Breast epithelium (tissue), 3 donors: Measurements from ENCODE around the gene C1QTNF1.

Source experiments
- POLR2A ChIP-seq: fragments of 450-650 bp; IDR thresholded peaks from one replicate; pipeline ENCODE4 v1.6.1; 2016; ENCODE audit warnings: antibody characterized with exemption, mild to moderate bottlenecking, moderate library complexity
- POLR2AphosphoS5 ChIP-seq, 3 donors: sonication (generic); formaldehyde crosslinking; IDR thresholded peaks; one replicate each; pipeline ENCODE4 v1.6.1; 2017; ENCODE audit warnings: antibody characterized with exemption in 3 of 3
- TF ChIP-seq, protein P1 (sequence below), 3 donors: fragments of 450-650 bp; IDR thresholded peaks; one replicate each; pipeline ENCODE4 v1.5.1; 2016 to 2017; ENCODE audit warnings: antibody characterized with exemption in 3 of 3, mild to moderate bottlenecking in 3 of 3, moderate library complexity in 3 of 3

DNA sequence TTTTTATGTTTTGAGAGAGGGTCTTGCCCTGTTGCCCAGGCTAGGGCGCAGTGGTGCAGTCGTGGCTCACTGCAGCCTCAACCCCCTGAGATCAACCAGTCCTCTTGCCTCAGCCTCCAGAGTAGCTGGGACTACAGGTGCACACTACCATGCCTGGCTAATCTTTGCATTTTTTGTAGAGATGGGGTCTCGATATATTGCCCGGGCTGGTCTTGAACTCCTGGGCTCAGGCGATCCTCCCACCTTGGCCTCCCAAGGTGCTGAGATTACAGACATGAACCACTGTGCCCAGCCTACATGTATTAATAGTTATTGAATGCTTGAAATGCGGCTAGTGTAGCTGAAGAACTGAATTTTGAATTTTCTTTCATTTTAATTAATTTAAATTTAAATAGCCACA is 12.2 kb downstream of the C1QTNF1 start:
- TF ChIP-seq, protein P1, sequence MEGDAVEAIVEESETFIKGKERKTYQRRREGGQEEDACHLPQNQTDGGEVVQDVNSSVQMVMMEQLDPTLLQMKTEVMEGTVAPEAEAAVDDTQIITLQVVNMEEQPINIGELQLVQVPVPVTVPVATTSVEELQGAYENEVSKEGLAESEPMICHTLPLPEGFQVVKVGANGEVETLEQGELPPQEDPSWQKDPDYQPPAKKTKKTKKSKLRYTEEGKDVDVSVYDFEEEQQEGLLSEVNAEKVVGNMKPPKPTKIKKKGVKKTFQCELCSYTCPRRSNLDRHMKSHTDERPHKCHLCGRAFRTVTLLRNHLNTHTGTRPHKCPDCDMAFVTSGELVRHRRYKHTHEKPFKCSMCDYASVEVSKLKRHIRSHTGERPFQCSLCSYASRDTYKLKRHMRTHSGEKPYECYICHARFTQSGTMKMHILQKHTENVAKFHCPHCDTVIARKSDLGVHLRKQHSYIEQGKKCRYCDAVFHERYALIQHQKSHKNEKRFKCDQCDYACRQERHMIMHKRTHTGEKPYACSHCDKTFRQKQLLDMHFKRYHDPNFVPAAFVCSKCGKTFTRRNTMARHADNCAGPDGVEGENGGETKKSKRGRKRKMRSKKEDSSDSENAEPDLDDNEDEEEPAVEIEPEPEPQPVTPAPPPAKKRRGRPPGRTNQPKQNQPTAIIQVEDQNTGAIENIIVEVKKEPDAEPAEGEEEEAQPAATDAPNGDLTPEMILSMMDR (IDR thresholded peaks at IDR 0.05): no peak
- TF ChIP-seq POLR2A (no peak), POLR2AphosphoS5 (IDR thresholded peaks at IDR 0.05) (no peak)
